HepG2 (cell line): ENCODE data around the gene FAHD2A. TPM values are rescaled to one million over a fixed set of nuclear protein-coding genes. Genes with fewer than 3 reads are reported as not detected.

Experiments used
- ATAC-seq: fragments of 200-7000 bp; cut with Tn5 transposase; 3 replicates; pipeline ENCODE4 v1.9.1; 2020; ENCODE audit warnings: mild to moderate bottlenecking, moderate library complexity
- BruUV-seq: library from RNA; stranded (reverse); fragments of 400-500 nt; replicated peaks from 2 replicates; lab custom pipeline; 2021; lab: Mats Ljungman, UMichigan
- CTCF ChIA-PET: fragments of 300-600 bp; formaldehyde crosslinking; extraction: SDS; loops from one replicate; lab custom pipeline; 2021; ENCODE audit warnings: low total read pairs, inconsistent platforms, low intra/inter-chr PET ratio; lab: Yijun Ruan, JAX
- POLR2A ChIA-PET: fragments of 350-600 bp; sonication (Branson Sonifier 250); formaldehyde crosslinking; loops from one replicate; lab custom pipeline; 2020; ENCODE audit warnings: antibody characterized with exemption, inconsistent platforms; lab: Yijun Ruan, JAX
- DNase-seq: peaks from one replicate; pipeline ENCODE4 v3.0.0-alpha.2; 2015; ENCODE audit warnings: low spot score
- FAIRE-seq: peaks from 3 replicates; lab custom pipeline; 2011; peaks lifted over from hg19 to GRCh38; lab: Jason Lieb, UNC
- H2AFZ ChIP-seq: one replicate; pipeline ENCODE4 v1.6.1; 2011; ENCODE audit warnings: low read length, inconsistent platforms
- H3K27ac ChIP-seq: fragments of 300-600 bp; 3 replicates; pipeline ENCODE4 v1.8.0; 2011; ENCODE audit warnings: mixed run types, mild to moderate bottlenecking, mixed read lengths, low read length, inconsistent platforms; ENCODE audit not compliant: insufficient read depth; ENCODE audit errors: extremely low read length
- H3K27me3 ChIP-seq, 2 experiments: fragments of 200-600 bp in 1 of 2; 2 replicates in 1 of 2; 3 replicates in 1 of 2; pipeline versions ENCODE4 v1.6.0 to v1.8.0; 2011; ENCODE audit warnings: low read length in 2 of 2, mild to moderate bottlenecking in 2 of 2, moderate library complexity in 2 of 2, inconsistent platforms in 1 of 2; ENCODE audit not compliant: insufficient read depth in 2 of 2, control insufficient read depth in 1 of 2
- H3K36me3 ChIP-seq, 2 experiments: fragments of 200-600 bp in 1 of 2; replicated peaks in 1 of 2; 2 replicates in 1 of 2; 3 replicates in 1 of 2; pipeline versions ENCODE4 v1.5.1 to v1.8.0; 2011; ENCODE audit warnings: low read length in 2 of 2, inconsistent platforms in 1 of 2; ENCODE audit not compliant: insufficient read depth in 2 of 2, control insufficient read depth in 1 of 2
- H3K4me1 ChIP-seq: 2 replicates; pipeline ENCODE4 v1.5.1; 2012; ENCODE audit warnings: low read length, inconsistent platforms; ENCODE audit not compliant: insufficient read depth
- H3K4me2 ChIP-seq: 2 replicates; pipeline ENCODE4 v1.6.0; 2011; ENCODE audit warnings: low read depth, low read length, inconsistent platforms
- H3K4me3 ChIP-seq, 3 experiments: fragments of 200-600 bp in 1 of 3; sonication (generic), shearing (Covaris generic) in 1 of 3; replicated peaks in 1 of 3; 2 replicates each; pipeline ENCODE4 v1.5.1; 2011 to 2016; ENCODE audit warnings: low read length in 3 of 3, inconsistent platforms in 2 of 3, low read depth in 2 of 3, mild to moderate bottlenecking in 2 of 3, control low read depth in 1 of 3, mixed read lengths in 1 of 3; ENCODE audit not compliant: insufficient read depth in 1 of 3
- H3K79me2 ChIP-seq: one replicate; pipeline ENCODE4 v1.6.1; 2011; ENCODE audit warnings: low read length, inconsistent platforms; ENCODE audit not compliant: insufficient read depth
- H3K9ac ChIP-seq: 2 replicates; pipeline ENCODE4 v1.6.0; 2011; ENCODE audit warnings: mild to moderate bottlenecking, low read depth, low read length, inconsistent platforms; ENCODE audit not compliant: insufficient read depth
- H3K9me3 ChIP-seq: 2 replicates; pipeline ENCODE4 v1.5.1; 2012; ENCODE audit warnings: mild to moderate bottlenecking, low read length
- H4K20me1 ChIP-seq: 2 replicates; pipeline ENCODE4 v1.6.0; 2011; ENCODE audit warnings: inconsistent platforms, mild to moderate bottlenecking, low read length, moderate library complexity; ENCODE audit not compliant: insufficient read depth
- CSRNP2 ChIP-seq: sonication (generic); formaldehyde crosslinking; conservative IDR thresholded peaks from 2 replicates; pipeline ENCODE4 v1.8.0; 2022; ENCODE audit warnings: low read depth, missing genetic modification reagents
- GATA4 ChIP-seq: sonication (generic); IDR thresholded peaks from 2 replicates; pipeline ENCODE4 v1.6.1; 2016; ENCODE audit warnings: antibody characterized with exemption, low read depth, borderline replicate concordance
- REST ChIP-seq, 2 experiments: IDR thresholded peaks; 2 replicates each; pipeline ENCODE4 v1.6.1; 2011 to 2012; ENCODE audit warnings: low read length in 2 of 2, borderline replicate concordance in 1 of 2, low read depth in 1 of 2, mild to moderate bottlenecking in 1 of 2, moderate library complexity in 1 of 2
- RXRB ChIP-seq: IDR thresholded peaks from 2 replicates; pipeline ENCODE4 v1.6.1; 2016; ENCODE audit warnings: borderline replicate concordance, missing genetic modification reagents, missing compliant biosample characterization
- SP2 ChIP-seq: sonication (generic); formaldehyde crosslinking; IDR thresholded peaks from 2 replicates; pipeline ENCODE4 v1.5.1; 2020; ENCODE audit warnings: mild to moderate bottlenecking, missing genetic modification reagents
- ZNF589 ChIP-seq: sonication (generic); formaldehyde crosslinking; conservative IDR thresholded peaks from 2 replicates; pipeline ENCODE4 v1.8.0; 2022; ENCODE audit warnings: mild to moderate bottlenecking, moderate library complexity, missing genetic modification reagents
- WGBS: methylation state at CpG from one replicate; pipeline ENCODE4 v1.1.6; 2017; ENCODE audit warnings: low lambda C conversion rate; 5-methylcytosine and 5-hydroxymethylcytosine counted together
- in situ Hi-C: cut with HindIII; loops from 2 replicates; pipeline ENCODE4 v1.10.0; 2017; ENCODE audit warnings: low pct_unique_long_range_greater_than_20kb; ENCODE audit not compliant: extremely low pct_ligation_motif_present
- intact Hi-C: fragments of 100-400 bp; cut with micrococcal nuclease; formaldehyde crosslinking; loops from one replicate; pipeline ENCODE4 v1.10.0; 2022; ENCODE audit not compliant: unreplicated experiment
- polyA plus RNA-seq, 8 experiments: library from polyadenylated mRNA; depleted of rRNA in 3 of 8; stranded (reverse) in 7 of 8; unstranded in 1 of 8; fragments of >200 nt; fragmentation: Illumina TruSeq in 4 of 8; extraction: Trizol in 4 of 8; gene quantifications; 2 replicates each; pipeline versions ENCODE4 v1.2.1 to v1.2.3, GENCODE V29; 2011 to 2016; ENCODE audit warnings: low read depth in 4 of 8, missing spikeins in 1 of 8, mixed read lengths in 1 of 8; ENCODE audit not compliant: insufficient read depth in 1 of 8
- total RNA-seq, 5 experiments: library from RNA; depleted of rRNA; stranded (reverse); fragments of >200 nt; fragmentation: Illumina TruSeq; extraction: Trizol; gene quantifications; 2 replicates each; pipeline ENCODE4 v1.2.3, GENCODE V29; 2016; ENCODE audit warnings: low read depth in 1 of 5

Gene FAHD2A
- total and polyA plus RNA-seq, 2 of the 13 experiments (the other 11 are each of a cell fraction or from before 2014, with no cell fraction given), result 34.0 to 44.2 TPM

GRCh38 chr2:95372845-95373244, 29.7 kb upstream of the FAHD2A start:
- BruUV-seq, result no TSS peak
- Histone ChIP-seq H2AFZ (no peak overlapping the region), H3K79me2 (no peaks in the 10 kb centered on the region), H3K9ac (no peak overlapping the region), H3K4me3 (no peak overlapping the region), H3K4me1 (no peaks in the 10 kb centered on the region), H3K27me3 (peaks cover 0 to 37% of the 10 kb centered on the region in 2 experiments; a peak in 4 of 5 replicates), H3K9me3 (no peaks in the 10 kb centered on the region), H3K36me3 (no peaks in the 10 kb centered on the region), H4K20me1 (no peaks in the 10 kb centered on the region), H3K4me2 (no peak overlapping the region), H3K27ac (no peak overlapping the region)
- CTCF ChIA-PET, result no interaction called here
- POLR2A ChIA-PET, result no interaction called here
- FAIRE-seq (no peak), ATAC-seq (no peak; the same call in 2 of the 3 replicates), DNase-seq (no peak)
- 41% methylated on average over 6 of the region's 8 CpGs for WGBS
- no peak for TF ChIP-seq ZNF589 (CRISPR knock-in tag)
- TF ChIP-seq CSRNP2 (CRISPR knock-in tag), result no peak
- no peak for TF ChIP-seq SP2 (CRISPR knock-in tag)
- TF ChIP-seq RXRB, result no peak
- intact Hi-C loops, result no loop called here
- in situ Hi-C loops, result no loop called here

GRCh38 chr2:95374029-95374428, 28.5 kb upstream of the FAHD2A start:
- DNase-seq, result no peak
- POLR2A ChIA-PET, result no interaction called here
- no peaks in the 10 kb centered on the region for H3K9me3 ChIP-seq
- H3K79me2 ChIP-seq, result no peaks in the 10 kb centered on the region
- no peaks in the 10 kb centered on the region for H3K4me1 ChIP-seq
- in situ Hi-C loops, result no loop called here
- no peak for FAIRE-seq
- peaks cover 0 to 37% of the 10 kb centered on the region in 2 experiments; a peak in 4 of 5 replicates for H3K27me3 ChIP-seq
- no peak overlapping the region for H3K4me2 ChIP-seq
- H3K4me3 ChIP-seq, result no peak overlapping the region
- H3K9ac ChIP-seq, result no peak overlapping the region
- intact Hi-C loops, result no loop called here
- CTCF ChIA-PET, result no interaction called here
- no peak overlapping the region for H3K27ac ChIP-seq
- H4K20me1 ChIP-seq, result no peaks in the 10 kb centered on the region
- WGBS, result 32% methylated on average over 4 of the region's 6 CpGs
- no peaks in the 10 kb centered on the region for H3K36me3 ChIP-seq
- no TSS peak for BruUV-seq
- no peak overlapping the region for H2AFZ ChIP-seq
- no peak; the same call in 2 of the 3 replicates for ATAC-seq
- TF ChIP-seq REST (IDR thresholded peaks at IDR 0.05; ENCODE audit: borderline replicate concordance in 1 of 2, low read depth in 1 of 2, low read length in 2 of 2) (peak in 1 of 2 experiments; percentile 70; a peak in 3 of 4 replicates), GATA4 (no peak)
